CD14-positive monocyte (primary cell): ENCODE measurements around the gene FIGN. TPM values are rescaled to one million over a fixed set of nuclear protein-coding genes. Genes with fewer than 3 reads are reported as not detected.

ENCODE experiments used
- DNase-seq, 3 donors: peaks; one replicate each; pipeline ENCODE4 v3.0.0-alpha.2; 2011 to 2022
- H2AFZ ChIP-seq: 2 replicates; pipeline ENCODE4 v1.6.0; 2012; ENCODE audit warnings: mild to moderate bottlenecking, low read depth, low read length, inconsistent platforms; ENCODE audit not compliant: insufficient read depth, poor library complexity, severe bottlenecking
- H3K27ac ChIP-seq, 2 donors: 1 replicate in 1 of 2; 2 replicates in 1 of 2; pipeline ENCODE4 v1.5.1; 2012 to 2013; ENCODE audit warnings: low read length in 2 of 2, control low read depth in 1 of 2, inconsistent platforms in 1 of 2, low read depth in 1 of 2, mild to moderate bottlenecking in 1 of 2
- H3K27me3 ChIP-seq, 2 donors: one replicate each; pipeline versions ENCODE4 v1.6.0 to v1.6.1; 2011 to 2013; ENCODE audit warnings: low read length in 2 of 2; ENCODE audit not compliant: control insufficient read depth in 2 of 2, insufficient read depth in 2 of 2
- H3K36me3 ChIP-seq, 2 donors: replicated peaks in 1 of 2; 1 replicate in 1 of 2; 2 replicates in 1 of 2; pipeline versions ENCODE4 v1.5.1 to v1.6.1; 2012 to 2013; ENCODE audit warnings: low read length in 2 of 2, control low read depth in 1 of 2, inconsistent platforms in 1 of 2, mild to moderate bottlenecking in 1 of 2; ENCODE audit not compliant: insufficient read depth in 2 of 2, control insufficient read depth in 1 of 2
- H3K4me1 ChIP-seq, 2 donors: 1 replicate in 1 of 2; 2 replicates in 1 of 2; pipeline versions ENCODE4 v1.5.1 to v1.6.1; 2012 to 2013; ENCODE audit warnings: low read length in 2 of 2, control low read depth in 1 of 2, inconsistent platforms in 1 of 2, mild to moderate bottlenecking in 1 of 2, moderate library complexity in 1 of 2; ENCODE audit not compliant: insufficient read depth in 2 of 2, control insufficient read depth in 1 of 2
- H3K4me2 ChIP-seq: replicated peaks from 2 replicates; pipeline ENCODE3; 2012; ENCODE audit warnings: low read length, moderate library complexity, mild to moderate bottlenecking; ENCODE audit not compliant: poor library complexity, severe bottlenecking; ENCODE audit errors: extremely low read depth
- H3K4me3 ChIP-seq, 3 experiments: fragments of 200-600 bp in 1 of 3; sonication (generic) in 1 of 3; replicated peaks in 1 of 3; 1 replicate in 2 of 3; 2 replicates in 1 of 3; pipeline ENCODE4 v1.5.1; 2011 to 2013; ENCODE audit warnings: low read length in 3 of 3, mild to moderate bottlenecking in 3 of 3, control low read depth in 2 of 3, low read depth in 2 of 3, inconsistent platforms in 1 of 3, moderate library complexity in 1 of 3
- H3K79me2 ChIP-seq: 2 replicates; pipeline ENCODE4 v1.6.0; 2012; ENCODE audit warnings: mild to moderate bottlenecking, control low read depth, inconsistent platforms, low read length, moderate library complexity; ENCODE audit not compliant: insufficient read depth
- H3K9ac ChIP-seq: 2 replicates; pipeline ENCODE4 v1.6.0; 2017; ENCODE audit warnings: low read length, mild to moderate bottlenecking; ENCODE audit not compliant: insufficient read depth, poor library complexity, severe bottlenecking
- H3K9me3 ChIP-seq, 2 donors: replicated peaks in 1 of 2; 1 replicate in 1 of 2; 2 replicates in 1 of 2; pipeline versions ENCODE4 v1.5.1 to v1.6.1; 2012 to 2013; ENCODE audit warnings: low read length in 2 of 2, control low read depth in 1 of 2; ENCODE audit not compliant: control insufficient read depth in 1 of 2, insufficient read depth in 1 of 2
- H4K20me1 ChIP-seq: 2 replicates; pipeline ENCODE4 v1.6.0; 2012; ENCODE audit warnings: mild to moderate bottlenecking, low read length, control low read depth, moderate library complexity; ENCODE audit not compliant: insufficient read depth
- H3K27ac Mint-ChIP-seq, 7 donors: one replicate each; pipeline ENCODE4 v1.8.0; 2020; ENCODE audit warnings: mild to moderate bottlenecking in 7 of 7, mixed read lengths in 7 of 7, moderate library complexity in 6 of 7, inconsistent platforms in 2 of 7
- H3K27me3 Mint-ChIP-seq, 3 donors: one replicate each; pipeline ENCODE4 v1.8.0; 2021 to 2022; ENCODE audit warnings: low read depth in 3 of 3, mild to moderate bottlenecking in 3 of 3, mixed read lengths in 3 of 3, moderate library complexity in 3 of 3, inconsistent platforms in 1 of 3
- H3K36me3 Mint-ChIP-seq, 2 donors: one replicate each; pipeline ENCODE4 v1.8.0; 2020; ENCODE audit warnings: mixed read lengths in 2 of 2, inconsistent platforms in 1 of 2, mild to moderate bottlenecking in 1 of 2
- H3K4me1 Mint-ChIP-seq: one replicate; pipeline ENCODE4 v1.8.0; 2020; ENCODE audit warnings: mild to moderate bottlenecking, mixed read lengths
- H3K4me3 Mint-ChIP-seq, 2 donors: one replicate each; pipeline ENCODE4 v1.8.0; 2020; ENCODE audit warnings: mild to moderate bottlenecking in 2 of 2, mixed read lengths in 2 of 2, moderate library complexity in 1 of 2
- H3K9me3 Mint-ChIP-seq, 7 donors: one replicate each; pipeline ENCODE4 v1.8.0; 2020 to 2022; ENCODE audit warnings: mixed read lengths in 7 of 7, mild to moderate bottlenecking in 6 of 7, moderate library complexity in 6 of 7, inconsistent platforms in 2 of 7
- CTCF ChIP-seq: fragments of 200-600 bp; IDR thresholded peaks from one replicate; pipeline ENCODE4 v1.8.0; 2022; ENCODE audit warnings: antibody characterized with exemption, mild to moderate bottlenecking
- WGBS: methylation state at CpG from one replicate; pipeline ENCODE4 v1.1.5; 2013; ENCODE audit warnings: missing lambda C conversion rate; ENCODE audit not compliant: insufficient coverage; 5-methylcytosine and 5-hydroxymethylcytosine counted together
- intact Hi-C, 2 donors: fragments of 100-400 bp; cut with micrococcal nuclease; formaldehyde crosslinking; loops; one replicate each; pipeline versions ENCODE4 v1.15.0 to v1.15.1; 2023
- polyA plus RNA-seq, 3 donors: library from polyadenylated mRNA; depleted of rRNA in 1 of 3; unstranded in 2 of 3; stranded (reverse) in 1 of 3; fragments of 300-500 nt in 2 of 3; fragments of >200 nt in 1 of 3; fragmentation: Illumina TruSeq in 2 of 3; gene quantifications; 1 replicate in 2 of 3; 2 replicates in 1 of 3; pipeline ENCODE4 v1.2.3, GENCODE V29; 2012 to 2021

Gene FIGN
- polyA plus RNA-seq, 3 donors = not detected

DNA sequence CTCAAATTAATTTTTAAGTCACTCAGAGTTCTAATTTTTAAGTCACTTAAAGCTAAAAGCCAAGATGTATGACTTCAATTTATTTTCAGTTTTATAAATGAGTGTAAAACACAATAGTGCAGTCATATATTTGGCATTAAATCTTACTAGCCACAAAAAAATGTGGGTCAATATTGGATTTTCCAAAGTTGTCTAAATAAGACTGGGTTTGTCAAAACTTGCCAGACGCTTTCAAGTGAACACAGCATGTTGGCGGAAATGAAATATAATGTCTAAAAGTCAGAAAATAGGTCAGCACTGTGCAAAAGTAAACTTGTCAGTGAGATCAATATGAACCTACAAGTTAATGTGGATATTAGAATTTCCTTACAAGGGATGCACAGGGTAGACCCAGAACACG lies 128.9 kb downstream of the FIGN start:
- Mint-ChIP-seq H3K27me3 (peaks cover 0 to 4% (median 0%) of the 10 kb centered on the region in 3 donors), H3K27ac (no peak overlapping the region), H3K4me3 (no peak overlapping the region), H3K9me3 (peaks cover 0 to 3% (median 0%) of the 10 kb centered on the region in 7 donors), H3K36me3 (no peaks in the 10 kb centered on the region), H3K4me1 (no peaks in the 10 kb centered on the region)
- no peak overlapping the region for H3K27ac ChIP-seq
- H3K4me1 ChIP-seq = no peaks in the 10 kb centered on the region
- no peak overlapping the region for H3K4me2 ChIP-seq
- DNase-seq = no peak
- no peak for TF ChIP-seq CTCF
- H4K20me1 ChIP-seq = no peaks in the 10 kb centered on the region
- no peaks in the 10 kb centered on the region for H3K27me3 ChIP-seq
- no peak overlapping the region for H3K9ac ChIP-seq
- WGBS = 92% methylated on average over 2 of the region's 3 CpGs
- no peaks in the 10 kb centered on the region for H3K79me2 ChIP-seq
- no peaks in the 10 kb centered on the region for H3K36me3 ChIP-seq
- H3K4me3 ChIP-seq = no peak overlapping the region
- no peak overlapping the region for H2AFZ ChIP-seq
- H3K9me3 ChIP-seq = no peaks in the 10 kb centered on the region
- intact Hi-C loops = no loop called here

DNA sequence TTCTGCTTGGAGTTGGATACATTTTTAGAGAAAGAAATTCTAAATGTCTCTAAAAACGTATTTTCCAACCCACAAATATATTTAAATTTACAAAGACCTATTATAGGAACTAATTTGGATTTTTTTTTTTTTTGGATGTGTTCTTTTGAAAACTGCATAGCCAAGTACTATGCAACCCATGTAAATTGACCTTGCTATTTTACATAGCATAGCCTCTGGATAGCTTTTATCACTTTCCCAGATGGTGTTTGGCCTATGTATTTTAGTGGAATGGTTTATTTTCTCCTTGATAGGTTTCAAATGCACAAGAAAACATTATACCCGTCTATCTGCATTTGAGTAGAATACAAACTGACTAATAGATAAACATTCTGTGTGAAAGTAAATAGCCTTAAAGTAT lies 130.0 kb downstream of the FIGN start:
- H3K79me2 ChIP-seq = no peaks in the 10 kb centered on the region
- WGBS = no CpG with 5 or more reads among the region's 2 CpGs
- no peak overlapping the region for H3K27ac ChIP-seq
- intact Hi-C loops = no loop called here
- Mint-ChIP-seq H3K4me3 (no peak overlapping the region), H3K27me3 (peaks cover 0 to 4% (median 0%) of the 10 kb centered on the region in 3 donors), H3K36me3 (no peaks in the 10 kb centered on the region), H3K9me3 (no peaks in the 10 kb centered on the region), H3K27ac (no peak overlapping the region), H3K4me1 (no peaks in the 10 kb centered on the region)
- H3K27me3 ChIP-seq = no peaks in the 10 kb centered on the region
- H3K4me3 ChIP-seq = no peak overlapping the region
- H3K9ac ChIP-seq = no peak overlapping the region
- H2AFZ ChIP-seq = no peak overlapping the region
- DNase-seq = no peak
- no peaks in the 10 kb centered on the region for H3K9me3 ChIP-seq
- H4K20me1 ChIP-seq = no peaks in the 10 kb centered on the region
- no peak overlapping the region for H3K4me2 ChIP-seq
- no peak for TF ChIP-seq CTCF
- no peaks in the 10 kb centered on the region for H3K36me3 ChIP-seq
- no peaks in the 10 kb centered on the region for H3K4me1 ChIP-seq
